Activated naive CD8-positive, alpha-beta T cell treated with anti-CD3 and anti-CD28 coated beads, Interleukin-2, amount 10 ng/mL, durations not matched to agents 7 days and 5 days (primary cell): ENCODE measurements around the gene ITGB5. TPM values are rescaled to one million over a fixed set of nuclear protein-coding genes. Genes with fewer than 3 reads are reported as not detected.

Experiments used
- ATAC-seq: fragments of 150-1000 bp; cut with Tn5 transposase; one replicate; pipeline ENCODE4 v1.10.0; 2021; ENCODE audit warnings: low read depth, moderate library complexity
- POLR2A ChIA-PET: fragments of 350-600 bp; sonication (Branson Sonifier 250); formaldehyde crosslinking; loops from one replicate; lab custom pipeline; 2021; ENCODE audit warnings: antibody characterized with exemption; lab: Charles Lee
- DNase-seq: peaks from one replicate; pipeline ENCODE4 v3.0.0; 2021
- H3K27ac Mint-ChIP-seq: one replicate; pipeline ENCODE4 v1.8.0; 2022; ENCODE audit warnings: mild to moderate bottlenecking, mixed read lengths
- H3K27me3 Mint-ChIP-seq: one replicate; pipeline ENCODE4 v1.8.0; 2022; ENCODE audit warnings: mild to moderate bottlenecking, moderate library complexity, mixed read lengths
- H3K36me3 Mint-ChIP-seq: one replicate; pipeline ENCODE4 v1.8.0; 2021; ENCODE audit warnings: mild to moderate bottlenecking, mixed read lengths
- H3K4me1 Mint-ChIP-seq: one replicate; pipeline ENCODE4 v1.8.0; 2021; ENCODE audit warnings: mixed read lengths
- H3K4me3 Mint-ChIP-seq: one replicate; pipeline ENCODE4 v1.8.0; 2022; ENCODE audit warnings: mild to moderate bottlenecking, moderate library complexity, mixed read lengths
- H3K9me3 Mint-ChIP-seq: one replicate; pipeline ENCODE4 v1.8.0; 2021; ENCODE audit warnings: mixed read lengths
- total RNA-seq, 2 experiments: library from RNA; stranded (reverse); gene quantifications; one replicate each; pipeline ENCODE4 v1.2.3, GENCODE V29; 2021

The ITGB5 gene
- total RNA-seq, 2 experiments from 2014 or later: 2.0 to 3.7 TPM

DNA sequence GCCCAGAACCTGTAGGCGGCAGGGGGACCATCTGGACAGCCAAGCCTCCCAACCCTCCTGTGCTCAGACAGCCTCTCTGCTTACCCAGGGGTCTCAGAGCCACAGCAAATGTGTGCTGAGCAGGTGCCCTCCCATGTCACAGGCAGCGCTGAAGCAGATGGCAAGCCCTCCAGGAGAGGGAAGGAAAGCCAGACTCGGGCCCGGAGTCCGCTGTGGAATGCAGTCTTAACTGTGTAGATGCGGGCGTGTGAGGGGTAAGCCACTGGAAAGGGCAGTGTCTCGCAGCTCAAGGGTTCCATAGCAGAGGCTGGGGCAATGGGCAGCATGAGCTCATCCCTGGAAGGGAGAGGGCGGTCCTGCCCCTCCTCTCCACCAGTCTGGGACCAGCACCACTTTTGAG lies 111.3 kb downstream of the ITGB5 start:
- Mint-ChIP-seq H3K4me1 (peaks cover 3% of the 10 kb centered on the region), H3K27ac (no peak overlapping the region), H3K36me3 (no peaks in the 10 kb centered on the region), H3K9me3 (no peaks in the 10 kb centered on the region), H3K4me3 (no peak overlapping the region), H3K27me3 (peaks cover 28% of the 10 kb centered on the region)
- POLR2A ChIA-PET: no interaction called here
- ATAC-seq (no peak), DNase-seq (no peak)

DNA sequence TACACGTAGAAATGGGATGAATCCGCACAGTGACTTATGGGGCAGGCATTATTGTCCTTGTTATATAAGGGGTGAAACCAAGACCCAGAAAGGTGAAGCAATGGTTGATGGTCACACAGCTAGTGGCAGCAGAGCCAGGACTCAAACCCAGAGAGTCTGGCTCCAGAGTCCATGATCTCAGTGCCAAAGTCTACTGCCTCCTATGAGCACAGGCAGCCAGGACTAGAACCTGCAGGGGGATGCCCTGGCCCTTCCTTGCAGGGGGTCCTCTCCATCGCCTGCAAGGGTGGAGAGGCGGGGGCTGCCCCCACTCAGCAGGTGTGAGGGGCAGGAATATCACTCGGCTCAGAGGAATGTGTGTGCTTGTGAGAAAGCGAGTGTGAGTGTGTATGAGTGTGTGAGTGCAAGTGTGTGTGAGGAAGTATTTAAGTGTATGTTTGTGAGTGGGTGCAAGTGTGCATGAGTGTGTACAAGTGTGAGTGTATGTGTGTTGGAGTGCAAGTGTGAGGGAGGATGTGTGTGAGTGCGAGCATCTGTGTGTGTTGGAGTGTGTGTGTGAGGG lies 112.2 kb downstream of the ITGB5 start:
- no peak for DNase-seq
- POLR2A ChIA-PET: no interaction called here
- Mint-ChIP-seq H3K27me3 (peaks cover 29% of the 10 kb centered on the region), H3K4me3 (no peak overlapping the region), H3K9me3 (no peaks in the 10 kb centered on the region), H3K36me3 (no peaks in the 10 kb centered on the region), H3K4me1 (no peaks in the 10 kb centered on the region), H3K27ac (no peak overlapping the region)
- ATAC-seq: no peak

DNA sequence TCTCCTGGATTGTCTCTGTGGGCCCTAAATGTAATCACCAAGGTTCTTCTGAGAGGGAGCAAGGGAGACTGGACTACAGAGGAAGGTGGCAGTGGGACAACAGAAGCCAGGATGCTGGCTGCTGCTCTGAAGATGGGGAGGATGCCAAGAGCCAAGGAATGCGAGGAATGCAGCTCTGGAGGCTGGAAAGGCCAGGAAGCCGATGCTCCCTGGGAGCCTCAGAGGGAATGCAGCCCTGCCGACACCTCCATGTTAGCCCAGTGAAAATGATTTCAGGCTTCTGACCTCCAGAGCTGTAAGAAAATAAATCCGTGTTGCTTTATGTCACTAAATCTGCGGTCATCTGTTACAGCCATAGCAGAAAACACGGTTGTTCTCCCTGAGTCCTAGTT lies 112.8 kb downstream of the ITGB5 start:
- H3K27me3 Mint-ChIP-seq: peaks cover 32% of the 10 kb centered on the region
- no peaks in the 10 kb centered on the region for H3K9me3 Mint-ChIP-seq
- POLR2A ChIA-PET: no interaction called here
- H3K4me1 Mint-ChIP-seq: no peaks in the 10 kb centered on the region
- no peak overlapping the region for H3K27ac Mint-ChIP-seq
- ATAC-seq: no peak
- H3K4me3 Mint-ChIP-seq: no peak overlapping the region
- no peak for DNase-seq
- H3K36me3 Mint-ChIP-seq: no peaks in the 10 kb centered on the region

DNA sequence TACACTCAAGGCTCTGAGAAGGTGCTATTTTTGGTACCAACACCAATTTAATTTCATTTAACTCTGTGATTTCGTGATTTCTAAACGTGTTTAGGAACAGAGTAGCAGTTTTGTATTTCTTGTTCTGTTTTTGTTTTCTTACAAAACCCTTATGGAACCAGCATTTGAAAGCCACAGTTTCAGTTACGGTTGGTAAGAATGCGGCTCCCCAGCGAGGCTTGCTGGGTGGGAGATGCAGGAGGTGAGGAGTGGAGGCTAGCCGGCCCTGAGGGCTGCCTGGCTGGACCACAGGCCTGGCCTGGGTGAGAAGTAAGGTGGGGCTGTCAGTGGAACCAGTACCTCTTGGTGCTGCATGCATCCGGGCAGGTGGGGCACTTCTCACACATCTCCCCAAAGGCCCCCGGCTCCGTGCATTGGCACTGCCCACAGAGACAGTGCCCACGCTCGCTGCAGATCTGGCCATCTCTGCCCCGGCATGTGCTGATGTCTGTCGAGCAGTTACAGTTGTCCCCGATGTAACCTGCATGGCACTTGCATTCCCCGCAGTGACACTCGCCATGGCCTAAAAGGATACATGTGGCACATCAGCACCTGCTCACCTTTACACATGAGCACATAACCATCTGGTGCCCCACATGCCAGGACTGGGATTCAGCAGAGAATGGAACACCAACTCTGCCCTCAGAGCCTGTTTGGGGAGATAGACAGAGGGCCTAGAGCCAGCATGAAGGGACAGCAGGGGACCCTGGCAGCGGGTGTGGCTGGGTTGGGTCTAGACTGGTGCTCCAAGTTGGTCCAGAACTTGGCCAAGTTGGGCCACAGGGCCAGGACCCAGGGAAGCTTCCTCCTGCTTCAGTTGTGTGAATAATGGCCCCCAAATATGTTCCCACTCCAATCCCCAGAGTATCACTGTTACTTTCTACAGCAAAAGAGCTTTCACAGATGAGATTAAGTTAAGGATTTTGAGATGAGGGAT lies 113.5 kb downstream of the ITGB5 start:
- no peak overlapping the region for H3K4me3 Mint-ChIP-seq
- no peaks in the 10 kb centered on the region for H3K4me1 Mint-ChIP-seq
- H3K36me3 Mint-ChIP-seq: no peaks in the 10 kb centered on the region
- POLR2A ChIA-PET: no interaction called here
- no peak for ATAC-seq
- DNase-seq: no peak
- peaks cover 35% of the 10 kb centered on the region for H3K27me3 Mint-ChIP-seq
- no peak overlapping the region for H3K27ac Mint-ChIP-seq
- no peaks in the 10 kb centered on the region for H3K9me3 Mint-ChIP-seq

DNA sequence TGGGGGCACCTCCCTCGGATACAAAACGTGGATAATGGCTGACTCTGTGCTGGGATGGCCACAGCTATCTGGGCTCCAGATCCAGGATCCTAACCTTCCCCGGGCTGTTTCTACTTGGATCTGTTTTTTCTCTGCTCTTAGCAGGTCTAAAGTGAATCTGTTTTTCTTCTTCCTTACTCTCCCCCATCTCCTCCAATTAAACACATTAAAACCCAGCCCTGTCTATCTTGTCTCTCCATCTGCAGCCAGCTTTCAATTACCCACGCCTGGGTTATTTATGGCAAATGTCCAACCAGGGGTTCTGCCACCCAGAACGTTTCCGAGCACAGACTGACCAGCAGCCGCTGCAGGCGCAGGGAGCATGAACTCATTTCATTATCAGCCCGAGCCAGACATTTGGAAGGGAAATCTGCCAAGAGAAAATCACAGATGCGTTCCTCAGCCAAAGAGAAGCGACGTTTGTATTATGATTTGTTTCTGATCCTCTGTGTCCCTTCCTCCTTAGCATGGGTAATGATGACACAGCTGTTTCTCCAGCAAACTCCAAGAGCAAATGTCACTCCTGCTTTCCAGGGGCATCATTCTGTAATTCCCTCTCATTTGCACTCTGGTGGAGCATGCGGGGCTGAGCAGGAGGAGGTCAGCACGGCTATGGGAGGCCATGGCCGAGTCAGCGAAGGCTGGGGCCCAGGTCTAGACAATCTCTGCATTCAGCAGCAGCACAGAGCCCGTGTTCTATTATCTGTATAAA lies 114.9 kb downstream of the ITGB5 start:
- DNase-seq: no peak

DNA sequence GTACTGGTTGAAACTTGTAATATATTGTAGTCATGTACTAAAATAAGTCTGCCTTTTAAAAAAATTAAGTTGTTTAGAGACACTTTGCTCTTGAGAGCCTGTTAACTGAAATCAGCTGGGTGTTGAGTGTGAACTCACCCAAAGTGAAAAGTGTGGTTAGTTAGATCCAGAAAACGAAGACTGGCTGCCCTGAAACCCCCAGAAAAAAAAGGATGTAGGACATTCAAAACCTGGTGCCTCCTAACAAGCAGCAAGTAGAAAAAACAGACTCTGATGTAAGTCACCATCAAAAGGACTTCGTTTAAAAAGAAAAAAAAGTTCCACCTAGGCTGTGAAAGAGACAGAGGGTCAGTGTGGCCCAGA lies 116.1 kb downstream of the ITGB5 start:
- Mint-ChIP-seq H3K27ac (no peak overlapping the region), H3K36me3 (no peaks in the 10 kb centered on the region), H3K4me1 (no peaks in the 10 kb centered on the region), H3K4me3 (no peak overlapping the region), H3K27me3 (peaks cover 36% of the 10 kb centered on the region), H3K9me3 (no peaks in the 10 kb centered on the region)
- POLR2A ChIA-PET: no interaction called here
- DNase-seq (no peak), ATAC-seq (no peak)

More for the DNA sequence above, 114.9 kb downstream of the ITGB5 start:
- H3K27ac Mint-ChIP-seq: no peak overlapping the region
- H3K9me3 Mint-ChIP-seq: no peaks in the 10 kb centered on the region
- ATAC-seq: no peak
- POLR2A ChIA-PET: no interaction called here
- no peak overlapping the region for H3K4me3 Mint-ChIP-seq
- no peaks in the 10 kb centered on the region for H3K36me3 Mint-ChIP-seq
- no peaks in the 10 kb centered on the region for H3K4me1 Mint-ChIP-seq
- H3K27me3 Mint-ChIP-seq: peaks cover 32% of the 10 kb centered on the region

DNA sequence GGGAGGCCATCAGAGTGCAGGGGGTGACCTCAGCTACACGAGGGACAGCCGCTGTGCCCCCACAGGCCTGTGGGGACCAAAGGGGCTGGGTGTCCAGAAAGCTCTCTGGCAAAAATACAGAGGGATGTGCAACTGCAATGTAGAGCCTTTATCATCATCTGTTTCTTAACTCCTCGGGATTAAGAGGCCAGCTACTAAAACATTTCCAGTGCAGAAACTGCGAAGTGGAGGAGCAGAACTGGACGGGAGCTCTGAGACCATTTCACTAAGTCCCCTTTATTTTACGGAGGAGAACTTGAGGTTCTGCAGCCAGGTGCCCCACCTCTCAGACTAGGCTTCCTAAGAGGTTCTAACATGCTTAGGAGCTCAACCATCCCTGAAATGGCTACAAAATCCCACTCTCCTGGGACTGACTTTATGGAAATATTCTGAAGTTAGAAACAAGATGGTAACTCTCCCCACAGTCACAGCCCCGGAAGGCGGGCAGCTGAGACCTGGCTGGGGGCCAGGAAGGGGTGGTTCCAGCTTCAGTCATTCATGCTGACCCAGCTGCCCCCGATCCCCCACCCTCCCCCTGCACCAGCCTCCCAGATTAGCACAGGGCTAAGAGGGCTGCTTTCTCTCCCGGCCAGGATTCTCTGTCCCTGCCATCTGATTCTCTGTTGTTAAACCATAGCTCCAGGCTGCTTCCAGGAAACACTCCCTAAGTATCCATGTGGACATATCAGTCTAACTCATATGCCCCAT lies 116.7 kb downstream of the ITGB5 start:
- Mint-ChIP-seq H3K4me1 (no peaks in the 10 kb centered on the region), H3K27me3 (peaks cover 36% of the 10 kb centered on the region), H3K9me3 (no peaks in the 10 kb centered on the region), H3K27ac (no peak overlapping the region), H3K4me3 (no peak overlapping the region), H3K36me3 (no peaks in the 10 kb centered on the region)
- POLR2A ChIA-PET: no interaction called here
- DNase-seq (no peak), ATAC-seq (no peak)

DNA sequence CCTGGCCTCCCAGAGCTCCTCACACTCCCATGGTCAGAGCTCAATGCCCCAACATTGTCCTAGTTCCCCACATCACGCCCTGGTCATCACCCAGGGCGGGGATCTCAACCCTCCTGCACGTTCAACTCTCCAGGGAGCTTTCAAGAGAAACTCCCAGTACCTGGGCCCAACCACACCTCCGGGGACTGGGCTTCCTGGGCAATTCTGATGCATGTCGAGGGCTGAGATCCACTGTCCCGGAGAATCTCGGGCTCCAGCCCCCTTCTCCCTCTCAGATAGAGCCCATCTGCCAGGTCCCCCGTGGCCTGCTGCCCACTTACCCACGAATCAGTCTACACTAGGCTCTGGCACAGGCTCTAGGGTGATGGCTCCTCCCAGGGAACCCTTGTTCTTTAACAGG lies 117.7 kb downstream of the ITGB5 start:
- POLR2A ChIA-PET: no interaction called here
- Mint-ChIP-seq H3K36me3 (no peaks in the 10 kb centered on the region), H3K27ac (no peak overlapping the region), H3K27me3 (peaks cover 33% of the 10 kb centered on the region), H3K4me1 (no peaks in the 10 kb centered on the region), H3K9me3 (no peaks in the 10 kb centered on the region), H3K4me3 (no peak overlapping the region)
- DNase-seq (no peak), ATAC-seq (no peak)

DNA sequence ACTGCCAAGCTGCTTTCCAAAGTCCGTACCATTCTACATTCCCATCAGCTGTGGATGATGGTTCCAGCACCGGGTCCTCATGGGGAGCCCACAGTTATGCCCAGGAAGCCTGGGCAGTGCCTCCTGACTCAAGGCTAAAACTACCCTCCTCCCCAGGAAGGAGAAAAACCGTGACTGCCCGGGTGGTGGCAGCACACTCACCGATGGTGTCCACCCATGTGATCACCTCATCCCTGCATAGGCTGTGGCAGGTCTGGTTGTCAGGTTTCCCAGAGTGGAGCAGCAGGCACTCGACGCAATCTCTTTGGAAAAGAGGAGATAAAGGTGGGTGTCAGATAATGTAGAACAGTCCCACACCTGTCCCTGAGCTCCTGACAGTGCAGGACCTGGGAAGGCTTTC lies 118.4 kb downstream of the ITGB5 start:
- POLR2A ChIA-PET: no interaction called here

DNA sequence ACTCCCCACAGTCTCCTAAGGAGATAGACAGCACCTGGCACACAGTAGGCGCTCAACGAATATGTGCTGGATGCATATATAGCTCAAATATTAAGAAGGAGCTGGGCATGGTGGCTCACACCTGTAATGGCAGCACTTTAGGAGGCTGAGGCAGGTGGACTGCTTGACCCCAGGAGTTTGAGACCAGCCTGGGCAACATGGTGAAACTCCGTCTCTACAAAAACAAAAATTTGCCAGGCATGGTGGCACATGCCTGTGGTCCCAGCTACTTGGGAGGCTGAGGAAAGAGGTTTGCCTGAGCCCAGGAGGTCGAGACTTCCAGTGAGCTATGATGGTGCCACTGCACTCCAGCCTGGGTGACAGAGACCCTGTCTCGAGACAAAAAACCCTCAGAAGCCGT lies 119.5 kb downstream of the ITGB5 start:
- no peaks in the 10 kb centered on the region for H3K4me1 Mint-ChIP-seq
- POLR2A ChIA-PET: no interaction called here
- no peaks in the 10 kb centered on the region for H3K36me3 Mint-ChIP-seq
- DNase-seq (no peak), ATAC-seq (no peak)
- H3K27me3 Mint-ChIP-seq: peaks cover 28% of the 10 kb centered on the region
- H3K9me3 Mint-ChIP-seq: no peaks in the 10 kb centered on the region
- no peak overlapping the region for H3K27ac Mint-ChIP-seq
- H3K4me3 Mint-ChIP-seq: no peak overlapping the region

More for the DNA sequence above, 118.4 kb downstream of the ITGB5 start:
- H3K36me3 Mint-ChIP-seq: no peaks in the 10 kb centered on the region
- H3K27ac Mint-ChIP-seq: no peak overlapping the region
- peaks cover 33% of the 10 kb centered on the region for H3K27me3 Mint-ChIP-seq
- no peak for DNase-seq
- H3K4me3 Mint-ChIP-seq: no peak overlapping the region
- no peaks in the 10 kb centered on the region for H3K9me3 Mint-ChIP-seq
- ATAC-seq: no peak
- no peaks in the 10 kb centered on the region for H3K4me1 Mint-ChIP-seq

DNA sequence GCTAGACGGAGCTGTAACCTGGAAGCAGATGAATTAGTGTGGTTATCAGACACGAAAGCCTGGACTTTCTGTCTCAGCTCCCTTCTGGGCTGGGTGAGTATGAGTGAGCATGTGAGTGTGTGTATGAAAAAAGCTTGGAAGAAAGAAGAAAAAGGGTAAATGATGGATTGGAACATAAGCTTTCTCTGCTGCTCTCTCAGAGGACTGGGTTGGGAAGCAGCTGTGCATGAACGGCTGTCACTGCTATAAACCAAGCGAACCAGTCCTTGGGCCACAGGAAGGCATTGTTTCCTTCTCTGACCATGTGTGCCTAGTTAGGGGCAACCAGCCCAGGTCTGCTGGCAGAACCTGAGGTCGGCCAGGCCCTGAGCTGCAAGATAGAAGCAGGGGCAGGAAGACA lies 119.9 kb downstream of the ITGB5 start:
- ATAC-seq (no peak), DNase-seq (no peak)
- H3K9me3 Mint-ChIP-seq: no peaks in the 10 kb centered on the region
- no peaks in the 10 kb centered on the region for H3K4me1 Mint-ChIP-seq
- H3K27ac Mint-ChIP-seq: no peak overlapping the region
- POLR2A ChIA-PET: no interaction called here
- peaks cover 24% of the 10 kb centered on the region for H3K27me3 Mint-ChIP-seq
- H3K4me3 Mint-ChIP-seq: no peak overlapping the region
- no peaks in the 10 kb centered on the region for H3K36me3 Mint-ChIP-seq

DNA sequence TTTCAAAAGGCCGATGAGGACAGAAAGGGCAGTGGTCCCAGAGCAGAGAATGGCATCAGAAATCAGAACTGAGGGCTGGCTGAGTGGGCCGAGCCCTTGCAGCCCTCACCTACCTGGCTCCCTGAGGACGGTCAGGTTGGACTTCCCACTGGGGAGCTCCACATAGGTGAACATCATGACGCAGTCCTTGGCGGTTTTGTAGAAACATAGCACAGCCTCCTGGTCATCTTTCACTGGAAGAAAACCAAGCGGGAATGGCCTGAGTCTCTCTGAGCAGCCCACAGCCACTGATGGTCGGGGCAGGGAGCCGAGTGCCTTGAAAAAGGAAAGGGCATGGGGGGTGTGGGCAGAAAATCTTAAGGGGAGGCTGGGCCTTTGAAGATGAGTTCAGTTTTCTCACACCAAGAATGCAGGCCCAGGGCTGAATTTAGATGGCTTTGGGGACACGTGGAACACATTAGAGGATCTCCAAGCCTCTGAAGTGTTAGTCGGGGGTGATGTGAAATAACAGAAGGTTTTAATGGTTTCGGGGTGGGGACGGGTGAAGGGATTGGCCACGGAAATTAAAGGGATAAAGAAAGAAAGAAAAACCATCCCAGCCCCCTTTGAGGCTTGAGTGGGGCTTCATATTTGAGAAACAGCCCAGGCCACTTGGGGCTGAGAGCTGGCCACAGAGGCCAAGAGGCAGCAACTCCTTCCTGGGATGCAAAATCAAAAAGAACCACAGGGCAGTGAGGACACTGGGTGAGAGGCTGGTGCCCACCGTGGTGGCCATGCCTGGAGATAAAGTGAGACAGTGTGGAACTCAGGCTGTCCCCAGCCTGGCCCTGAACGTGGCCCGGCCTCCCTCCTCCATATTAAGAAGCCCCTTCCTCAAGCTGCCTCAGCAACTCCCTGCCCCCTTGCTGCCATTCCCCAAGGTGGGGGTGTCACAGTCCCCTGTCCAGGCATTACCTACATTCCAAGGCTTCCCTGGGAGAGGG lies 120.8 kb downstream of the ITGB5 start:
- Mint-ChIP-seq H3K27ac (no peak overlapping the region), H3K4me3 (no peak overlapping the region), H3K4me1 (peaks cover under 1% of the 10 kb centered on the region), H3K9me3 (no peaks in the 10 kb centered on the region), H3K36me3 (no peaks in the 10 kb centered on the region), H3K27me3 (peaks cover 18% of the 10 kb centered on the region)
- POLR2A ChIA-PET: no interaction called here
- DNase-seq (no peak), ATAC-seq (no peak)
